PC-3 (cell line): ENCODE results near the gene PLXNA2. TPM values are rescaled to one million over a fixed set of nuclear protein-coding genes. Genes with fewer than 3 reads are reported as not detected.
A peak's percentile ranks its signal among the peaks of the same experiment; 100 is the strongest.

Experiments used
- ATAC-seq: fragments of 200-7000 bp; cut with Tn5 transposase; 2 replicates; pipeline ENCODE4 v1.9.1; 2020; ENCODE audit warnings: mild to moderate bottlenecking, moderate library complexity
- BruUV-seq: library from RNA; stranded (reverse); fragments of 400-500 nt; replicated peaks from 2 replicates; lab custom pipeline; 2021; lab: Mats Ljungman, UMichigan
- CTCF ChIA-PET: fragments of 300-600 bp; sonication (Branson Sonifier 250); formaldehyde crosslinking; loops from one replicate; lab custom pipeline; 2022; ENCODE audit warnings: antibody characterized with exemption; lab: Charles Lee
- POLR2A ChIA-PET: fragments of 300-600 bp; sonication (Branson Sonifier 250); formaldehyde crosslinking; loops from one replicate; lab custom pipeline; 2022; ENCODE audit warnings: antibody characterized with exemption; ENCODE audit not compliant: unreplicated experiment; lab: Charles Lee
- DNase-seq: peaks from one replicate; pipeline ENCODE4 v3.0.0-alpha.2; 2015
- H2AFZ ChIP-seq: fragments of 300-600 bp; sonication (generic); 2 replicates; pipeline ENCODE4 v1.6.0; 2016; ENCODE audit warnings: antibody characterized with exemption, low read length
- H3F3A ChIP-seq: fragments of 300-600 bp; sonication (generic); one replicate; pipeline ENCODE4 v1.6.0; 2017; ENCODE audit warnings: antibody characterized with exemption, low read length, control low read depth, mild to moderate bottlenecking; ENCODE audit not compliant: unreplicated experiment
- H3K27ac ChIP-seq: fragments of 300-600 bp; sonication (generic); 2 replicates; pipeline ENCODE4 v1.5.1; 2016; ENCODE audit warnings: mild to moderate bottlenecking, low read length
- H3K27me3 ChIP-seq: fragments of 300-600 bp; sonication (generic); 2 replicates; pipeline ENCODE4 v1.6.1; 2016; ENCODE audit warnings: low read length, mixed read lengths
- H3K36me3 ChIP-seq: fragments of 300-600 bp; sonication (generic); 2 replicates; pipeline ENCODE4 v1.6.1; 2016; ENCODE audit warnings: low read depth, mixed run types, low read length, mixed read lengths
- H3K4me1 ChIP-seq: fragments of 300-600 bp; sonication (generic); 2 replicates; pipeline ENCODE4 v1.5.1; 2016; ENCODE audit warnings: low read length; ENCODE audit not compliant: insufficient read depth
- H3K4me2 ChIP-seq: fragments of 300-600 bp; sonication (generic); 2 replicates; pipeline ENCODE4 v1.6.0; 2016; ENCODE audit warnings: low read length
- H3K4me3 ChIP-seq: fragments of 300-600 bp; sonication (generic); 2 replicates; pipeline ENCODE4 v1.5.1; 2016; ENCODE audit warnings: mild to moderate bottlenecking, low read length, mixed read lengths
- H3K79me2 ChIP-seq: fragments of 300-600 bp; sonication (generic); 2 replicates; pipeline ENCODE4 v1.6.1; 2017; ENCODE audit warnings: low read length, mixed read lengths
- H3K9ac ChIP-seq: fragments of 300-600 bp; sonication (generic); 2 replicates; pipeline ENCODE4 v1.6.0; 2016; ENCODE audit warnings: mild to moderate bottlenecking, low read length
- H3K9me2 ChIP-seq: fragments of 300-600 bp; sonication (generic); replicated peaks from 2 replicates; pipeline ENCODE4 v1.6.1; 2016; ENCODE audit warnings: mixed run types, low read length, mixed read lengths
- H3K9me3 ChIP-seq: fragments of 300-600 bp; sonication (generic); 2 replicates; pipeline ENCODE4 v1.6.1; 2016; ENCODE audit warnings: low read length, mixed read lengths
- H4K20me1 ChIP-seq: fragments of 300-600 bp; sonication (generic); 2 replicates; pipeline ENCODE4 v1.6.1; 2016; ENCODE audit warnings: low read length, mixed read lengths
- CTCF ChIP-seq: fragments of 300-600 bp; sonication (generic); conservative IDR thresholded peaks from 2 replicates; pipeline ENCODE4 v1.5.1; 2017; ENCODE audit warnings: antibody characterized with exemption, low read depth, mild to moderate bottlenecking, low read length
- EZH2 ChIP-seq: fragments of 300-600 bp; sonication (generic); IDR thresholded peaks from one replicate; pipeline ENCODE4 v1.6.1; 2017; ENCODE audit warnings: antibody characterized with exemption, mild to moderate bottlenecking, low read length; ENCODE audit not compliant: unreplicated experiment
- EZH2phosphoT487 ChIP-seq: fragments of 300-600 bp; sonication (generic); IDR thresholded peaks from 2 replicates; pipeline ENCODE4 v1.6.1; 2018; ENCODE audit warnings: mild to moderate bottlenecking, antibody characterized with exemption, low read length, borderline replicate concordance
- intact Hi-C: fragments of 100-400 bp; cut with micrococcal nuclease; formaldehyde crosslinking; loops from 2 replicates; pipeline ENCODE4 v1.9.0; 2023
- total RNA-seq: library from RNA; depleted of rRNA; stranded (reverse); fragments of >200 nt; gene quantifications from 2 replicates; pipeline ENCODE4 v1.2.3, GENCODE V29; 2014

PLXNA2 gene
- total RNA-seq, 1 experiment from 2014 or later, result 16.2 TPM

GRCh38 chr1:208111646-208112190 is 132.5 kb downstream of the PLXNA2 start:
- H3K9ac ChIP-seq, result no peak overlapping the region
- POLR2A ChIA-PET, result interaction anchor here (0.6 kb wide), 1 partner anchor 867 kb away, joined by 5 read pairs; no protein-coding TSS in a partner anchor
- no TSS peak for BruUV-seq
- no peak overlapping the region for H3K4me2 ChIP-seq
- no peaks in the 10 kb centered on the region for H3K9me3 ChIP-seq
- intact Hi-C loops, result no loop called here
- H3K9me2 ChIP-seq, result no peaks in the 10 kb centered on the region
- CTCF ChIA-PET, result interaction anchor here (1.3 kb wide), 1 partner anchor 90 kb away, joined by 5 read pairs; no protein-coding TSS in a partner anchor
- H2AFZ ChIP-seq, result no peak overlapping the region
- ATAC-seq, result no peak
- peaks cover 23% of the 10 kb centered on the region for H3K4me1 ChIP-seq
- no peak overlapping the region for H3K4me3 ChIP-seq
- no peaks in the 10 kb centered on the region for H3K36me3 ChIP-seq
- no peak for DNase-seq
- H3K27ac ChIP-seq, result no peak overlapping the region
- no peaks in the 10 kb centered on the region for H3K27me3 ChIP-seq
- TF ChIP-seq EZH2, result no peak
- no peak for TF ChIP-seq EZH2phosphoT487
- TF ChIP-seq CTCF, result no peak
- peaks cover 3% of the 10 kb centered on the region for H3F3A ChIP-seq
- no peaks in the 10 kb centered on the region for H3K79me2 ChIP-seq
- H4K20me1 ChIP-seq, result no peaks in the 10 kb centered on the region

- Histone ChIP-seq H3K9ac (no peak overlapping the region), H3K27me3 (no peaks in the 10 kb centered on the region), H3K9me3 (no peaks in the 10 kb centered on the region), H2AFZ (no peak overlapping the region), H3K27ac (no peak overlapping the region), H3K4me2 (no peak overlapping the region), H4K20me1 (no peaks in the 10 kb centered on the region), H3K36me3 (no peaks in the 10 kb centered on the region), H3K4me1 (peaks cover 24% of the 10 kb centered on the region), H3F3A (peaks cover 3% of the 10 kb centered on the region), H3K9me2 (no peaks in the 10 kb centered on the region), H3K4me3 (no peak overlapping the region), H3K79me2 (no peaks in the 10 kb centered on the region)
- intact Hi-C loops, result no loop called here
- BruUV-seq, result no TSS peak
- ATAC-seq (no peak), DNase-seq (no peak)
- no peak for TF ChIP-seq CTCF
- TF ChIP-seq EZH2phosphoT487, result no peak
- TF ChIP-seq EZH2, result no peak
- POLR2A ChIA-PET, result no interaction called here
- CTCF ChIA-PET, result interaction anchor here (1.3 kb wide), 1 partner anchor 88 kb away, joined by 5 read pairs; no protein-coding TSS in a partner anchor
These were observed 133.9 kb downstream of the PLXNA2 start for GRCh38 chr1:208110296-208110695.

- Histone ChIP-seq H3K9me2 (no peaks in the 10 kb centered on the region), H3K27ac (peak overlapping the region; percentile 60), H2AFZ (no peak overlapping the region), H3K79me2 (no peaks in the 10 kb centered on the region), H3K9ac (no peak overlapping the region), H3K4me1 (peaks cover 24% of the 10 kb centered on the region), H4K20me1 (no peaks in the 10 kb centered on the region), H3K36me3 (no peaks in the 10 kb centered on the region), H3K9me3 (no peaks in the 10 kb centered on the region), H3K4me2 (peak overlapping the region; percentile 69), H3F3A (peaks cover 3% of the 10 kb centered on the region), H3K27me3 (no peaks in the 10 kb centered on the region), H3K4me3 (no peak overlapping the region)
- ChIA-PET POLR2A (no interaction called here), CTCF (no interaction called here)
- ATAC-seq (no peak), DNase-seq (no peak)
- BruUV-seq, result no TSS peak
- intact Hi-C loops, result no loop called here
- TF ChIP-seq EZH2phosphoT487 (no peak), EZH2 (no peak), CTCF (no peak)
These were observed 135.4 kb downstream of the PLXNA2 start for GRCh38 chr1:208108646-208109330.
